ENCODE measurements around the gene CCSAP.

DNA sequence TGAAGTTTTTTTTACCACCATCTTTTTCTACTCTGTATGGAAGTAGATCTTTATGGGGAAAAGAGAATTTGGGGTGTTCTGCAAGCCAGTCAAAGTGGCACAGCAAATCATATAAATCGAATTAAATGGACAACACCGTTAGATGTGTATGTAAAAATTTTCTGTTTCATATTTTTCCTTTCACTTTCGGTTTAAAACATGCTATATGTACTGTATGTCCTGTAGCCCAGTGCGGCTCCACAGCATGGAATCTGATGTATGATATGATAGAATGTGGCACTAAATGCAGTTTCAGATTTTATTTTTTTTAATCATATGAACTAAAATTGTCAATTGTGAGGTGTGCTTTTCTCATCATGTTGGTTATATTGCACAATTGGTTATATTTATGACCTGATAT is 39.0 kb downstream of the CCSAP start:
- TF ChIP-seq, protein P1, sequence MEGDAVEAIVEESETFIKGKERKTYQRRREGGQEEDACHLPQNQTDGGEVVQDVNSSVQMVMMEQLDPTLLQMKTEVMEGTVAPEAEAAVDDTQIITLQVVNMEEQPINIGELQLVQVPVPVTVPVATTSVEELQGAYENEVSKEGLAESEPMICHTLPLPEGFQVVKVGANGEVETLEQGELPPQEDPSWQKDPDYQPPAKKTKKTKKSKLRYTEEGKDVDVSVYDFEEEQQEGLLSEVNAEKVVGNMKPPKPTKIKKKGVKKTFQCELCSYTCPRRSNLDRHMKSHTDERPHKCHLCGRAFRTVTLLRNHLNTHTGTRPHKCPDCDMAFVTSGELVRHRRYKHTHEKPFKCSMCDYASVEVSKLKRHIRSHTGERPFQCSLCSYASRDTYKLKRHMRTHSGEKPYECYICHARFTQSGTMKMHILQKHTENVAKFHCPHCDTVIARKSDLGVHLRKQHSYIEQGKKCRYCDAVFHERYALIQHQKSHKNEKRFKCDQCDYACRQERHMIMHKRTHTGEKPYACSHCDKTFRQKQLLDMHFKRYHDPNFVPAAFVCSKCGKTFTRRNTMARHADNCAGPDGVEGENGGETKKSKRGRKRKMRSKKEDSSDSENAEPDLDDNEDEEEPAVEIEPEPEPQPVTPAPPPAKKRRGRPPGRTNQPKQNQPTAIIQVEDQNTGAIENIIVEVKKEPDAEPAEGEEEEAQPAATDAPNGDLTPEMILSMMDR (conservative IDR thresholded peaks at IDR 0.05; ENCODE audit: low read length), result no peak
- no peak for TF ChIP-seq EZH2phosphoT487 (IDR thresholded peaks at IDR 0.05; ENCODE audit: borderline replicate concordance)

Measured in Loucy (cell line).